GM06990 (cell line): ENCODE results near the gene RTN4RL1.

Source experiments
- DNase-seq: peaks from one replicate; pipeline ENCODE4 v3.0.0-alpha.2; 2011; ENCODE audit not compliant: insufficient read length; ENCODE audit errors: extremely low read depth
- H3K27me3 ChIP-seq: replicated peaks from 2 replicates; pipeline ENCODE4 v1.6.0; 2011; ENCODE audit warnings: low read length; ENCODE audit not compliant: control insufficient read depth, insufficient read depth
- H3K36me3 ChIP-seq: 2 replicates; pipeline ENCODE4 v1.5.1; 2011; ENCODE audit warnings: low read length; ENCODE audit not compliant: control insufficient read depth, insufficient read depth
- H3K4me3 ChIP-seq: replicated peaks from 2 replicates; pipeline ENCODE4 v1.5.1; 2011; ENCODE audit warnings: low read depth, mild to moderate bottlenecking, control low read depth, low read length
- TF ChIP-seq, protein P1 (sequence below): IDR thresholded peaks from 2 replicates; pipeline ENCODE4 v1.5.1; 2011; ENCODE audit warnings: low read length, control low read depth, mild to moderate bottlenecking, inconsistent platforms; ENCODE audit not compliant: insufficient read depth, poor library complexity, severe bottlenecking

Gene RTN4RL1, protein sequence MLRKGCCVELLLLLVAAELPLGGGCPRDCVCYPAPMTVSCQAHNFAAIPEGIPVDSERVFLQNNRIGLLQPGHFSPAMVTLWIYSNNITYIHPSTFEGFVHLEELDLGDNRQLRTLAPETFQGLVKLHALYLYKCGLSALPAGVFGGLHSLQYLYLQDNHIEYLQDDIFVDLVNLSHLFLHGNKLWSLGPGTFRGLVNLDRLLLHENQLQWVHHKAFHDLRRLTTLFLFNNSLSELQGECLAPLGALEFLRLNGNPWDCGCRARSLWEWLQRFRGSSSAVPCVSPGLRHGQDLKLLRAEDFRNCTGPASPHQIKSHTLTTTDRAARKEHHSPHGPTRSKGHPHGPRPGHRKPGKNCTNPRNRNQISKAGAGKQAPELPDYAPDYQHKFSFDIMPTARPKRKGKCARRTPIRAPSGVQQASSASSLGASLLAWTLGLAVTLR

DNA sequence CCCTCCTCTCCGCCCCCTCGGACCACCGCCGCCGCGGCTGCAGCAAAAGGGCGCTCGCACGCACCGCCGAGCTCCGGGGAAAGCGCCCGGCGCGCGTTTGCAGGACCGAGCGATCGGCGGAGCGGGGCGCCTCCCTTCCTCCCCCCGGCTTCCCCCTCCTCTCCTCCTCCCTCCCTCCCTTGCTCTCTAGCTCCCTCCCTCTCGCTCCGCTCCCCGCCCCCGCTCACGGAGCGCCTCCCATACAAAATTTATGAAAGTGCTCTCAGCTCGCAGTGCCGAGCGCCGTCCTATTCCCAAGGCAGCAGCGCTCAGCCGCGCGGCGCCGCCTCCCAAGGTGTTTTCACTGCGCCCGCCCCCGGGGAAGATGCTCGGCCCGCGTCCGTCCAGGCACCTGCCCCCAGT is at the start of gene RTN4RL1:
TSS of gene RTN4RL1 (minus strand) at position 115 of the 402 bp plus-strand sequence. CDS start 469 bp downstream, outside the sequence.
- DNase-seq, result peak; percentile 45
- Histone ChIP-seq H3K27me3 (peaks cover 4% of the 10 kb centered on the region), H3K4me3 (peak within 1 kb of the TSS; percentile 39), H3K36me3 (no peaks in the 10 kb centered on the region)
- TF ChIP-seq, protein P1, sequence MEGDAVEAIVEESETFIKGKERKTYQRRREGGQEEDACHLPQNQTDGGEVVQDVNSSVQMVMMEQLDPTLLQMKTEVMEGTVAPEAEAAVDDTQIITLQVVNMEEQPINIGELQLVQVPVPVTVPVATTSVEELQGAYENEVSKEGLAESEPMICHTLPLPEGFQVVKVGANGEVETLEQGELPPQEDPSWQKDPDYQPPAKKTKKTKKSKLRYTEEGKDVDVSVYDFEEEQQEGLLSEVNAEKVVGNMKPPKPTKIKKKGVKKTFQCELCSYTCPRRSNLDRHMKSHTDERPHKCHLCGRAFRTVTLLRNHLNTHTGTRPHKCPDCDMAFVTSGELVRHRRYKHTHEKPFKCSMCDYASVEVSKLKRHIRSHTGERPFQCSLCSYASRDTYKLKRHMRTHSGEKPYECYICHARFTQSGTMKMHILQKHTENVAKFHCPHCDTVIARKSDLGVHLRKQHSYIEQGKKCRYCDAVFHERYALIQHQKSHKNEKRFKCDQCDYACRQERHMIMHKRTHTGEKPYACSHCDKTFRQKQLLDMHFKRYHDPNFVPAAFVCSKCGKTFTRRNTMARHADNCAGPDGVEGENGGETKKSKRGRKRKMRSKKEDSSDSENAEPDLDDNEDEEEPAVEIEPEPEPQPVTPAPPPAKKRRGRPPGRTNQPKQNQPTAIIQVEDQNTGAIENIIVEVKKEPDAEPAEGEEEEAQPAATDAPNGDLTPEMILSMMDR, result no peak

DNA sequence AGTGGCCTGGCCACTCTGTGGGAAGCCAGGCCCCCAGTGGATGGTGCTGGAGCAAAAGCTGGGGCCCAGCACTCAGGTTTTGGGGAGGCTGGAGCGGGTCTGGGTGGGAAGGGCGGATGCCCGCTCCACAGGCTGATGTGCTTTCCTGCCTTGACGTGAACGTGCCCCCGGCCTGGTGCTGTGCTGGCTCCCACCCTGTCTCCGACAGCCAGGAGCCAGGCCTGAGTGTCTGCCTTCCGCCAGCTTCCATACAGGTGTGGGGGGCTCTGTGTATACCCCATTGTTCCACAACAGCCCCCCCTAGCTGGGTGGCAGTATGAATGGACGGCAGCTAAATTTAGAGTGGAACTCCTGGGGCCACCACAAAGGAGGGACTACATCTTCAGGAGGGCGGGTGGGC is 49.8 kb upstream of the RTN4RL1 start:
- H3K36me3 ChIP-seq, result peaks cover 9% of the 10 kb centered on the region
- H3K4me3 ChIP-seq, result no peak overlapping the region
- DNase-seq, result no peak
- no peaks in the 10 kb centered on the region for H3K27me3 ChIP-seq
- TF ChIP-seq, protein P1, result no peak

DNA sequence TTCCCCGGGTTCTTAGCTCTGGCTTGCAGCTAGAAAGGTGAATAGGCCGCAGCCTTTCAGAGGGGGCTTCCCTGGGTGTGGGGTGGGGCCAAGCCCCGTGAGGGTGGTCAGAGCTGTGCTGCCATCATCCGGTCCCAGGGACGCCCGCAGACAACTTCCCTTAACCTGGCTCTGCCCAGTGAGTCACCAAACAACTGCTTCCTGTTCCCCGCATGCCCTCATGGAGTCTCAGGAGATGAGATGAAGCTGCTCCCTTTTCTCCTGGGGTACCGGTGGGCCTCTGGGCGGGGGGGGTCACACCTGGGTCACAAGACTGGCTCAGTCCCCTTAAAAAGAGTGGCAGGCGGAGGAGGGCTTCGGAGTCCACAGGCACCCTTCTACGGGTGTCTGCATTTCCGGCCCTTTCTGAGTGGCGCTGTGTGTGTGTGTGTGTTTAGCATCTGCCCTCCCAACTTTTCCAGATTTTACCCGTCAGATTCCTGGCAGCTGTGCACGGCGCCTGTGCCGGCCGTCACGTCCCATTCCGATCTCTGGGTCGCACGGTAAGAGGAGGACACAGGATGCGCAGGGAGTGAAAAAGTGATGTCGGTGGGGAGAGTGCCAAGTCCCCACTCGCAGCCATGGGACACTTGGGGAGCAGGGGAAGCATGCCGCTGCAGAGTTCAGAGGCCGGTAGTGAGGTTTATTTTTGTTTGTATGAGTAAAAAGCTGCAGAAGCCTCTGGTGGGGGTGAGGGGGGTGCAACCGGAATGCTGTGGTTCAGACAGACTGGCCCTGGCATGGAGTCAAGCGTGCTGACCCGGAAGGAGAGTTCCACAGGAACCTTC is 46.5 kb upstream of the RTN4RL1 start:
- Histone ChIP-seq H3K4me3 (no peak overlapping the region), H3K27me3 (no peaks in the 10 kb centered on the region), H3K36me3 (peaks cover 15% of the 10 kb centered on the region)
- TF ChIP-seq, protein P1, result no peak
- no peak for DNase-seq

DNA sequence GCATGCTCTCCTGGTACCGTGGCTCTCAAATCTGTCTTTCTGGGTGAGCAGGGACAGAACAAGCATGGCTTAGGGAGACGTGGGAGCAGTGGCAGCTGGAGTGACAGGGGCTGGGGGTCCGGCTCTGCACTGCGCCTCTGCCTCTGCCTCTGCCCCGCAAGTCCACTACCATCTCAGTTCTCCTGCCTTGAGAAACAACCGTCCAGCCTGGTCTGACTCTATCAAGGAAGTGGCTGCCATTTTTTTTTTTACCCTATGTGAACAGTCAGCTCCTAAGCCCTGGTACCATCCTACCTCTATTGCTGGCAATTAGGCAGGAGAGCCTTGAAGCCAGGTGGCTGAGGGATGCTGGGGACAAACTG is 45.9 kb upstream of the RTN4RL1 start:
- TF ChIP-seq, protein P1, result no peak
- H3K36me3 ChIP-seq, result peaks cover 16% of the 10 kb centered on the region
- H3K27me3 ChIP-seq, result no peaks in the 10 kb centered on the region
- no peak for DNase-seq
- H3K4me3 ChIP-seq, result no peak overlapping the region

DNA sequence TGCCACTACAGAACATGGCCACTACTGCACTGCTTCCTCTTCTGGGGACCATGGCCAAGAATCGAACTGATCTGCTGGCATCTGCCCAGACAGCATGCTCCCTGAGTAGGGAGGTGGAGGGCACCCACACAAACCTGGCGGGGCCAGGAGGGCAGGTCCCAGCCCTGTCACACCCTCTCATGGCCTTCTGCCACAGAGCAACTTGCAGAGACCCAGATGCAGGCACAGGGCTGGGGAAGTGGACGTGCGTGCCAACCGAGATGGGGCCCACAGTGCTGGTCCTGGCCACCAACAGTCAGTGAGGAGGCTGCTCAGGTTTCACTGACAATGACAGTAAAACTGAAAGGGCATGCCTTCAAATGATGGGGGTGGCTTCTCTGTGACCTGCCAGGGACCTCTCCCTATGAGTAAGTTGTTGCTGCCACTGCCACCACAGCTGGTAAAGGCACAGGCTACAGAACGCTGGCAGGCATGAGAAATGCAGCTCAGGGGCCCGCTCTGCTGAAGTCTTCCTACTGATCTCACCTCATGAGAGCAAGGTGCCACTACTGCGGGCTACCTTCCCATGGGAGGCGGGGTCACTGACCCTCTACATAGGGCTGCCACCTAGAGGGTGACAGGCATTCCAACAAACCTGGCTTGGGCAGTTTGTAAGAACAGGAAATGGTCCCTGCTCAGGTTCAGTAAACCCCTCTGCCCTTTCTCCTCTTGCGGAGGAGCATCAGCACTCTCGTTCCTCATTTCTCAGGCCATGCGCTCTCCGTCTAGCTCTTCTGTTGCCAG is 45.3 kb upstream of the RTN4RL1 start:
- Histone ChIP-seq H3K27me3 (no peaks in the 10 kb centered on the region), H3K36me3 (peaks cover 18% of the 10 kb centered on the region), H3K4me3 (no peak overlapping the region)
- TF ChIP-seq, protein P1, result peak; percentile 40
- peak; percentile 87 for DNase-seq
